ENCODE data around the gene IMPACT.

The IMPACT gene

GRCh38 chr18:24426398-24427294, at the start of gene IMPACT:
Gene IMPACT, plus strand, starts transcription at chr18:24426670. Its CDS starts 87 bp downstream, at chr18:24426757.
- peak; percentile 25 for DNase-seq

GRCh38 chr18:24378598-24378997, 47.9 kb upstream of the IMPACT start:
- no peak for DNase-seq

GRCh38 chr18:24380163-24380747, 46.2 kb upstream of the IMPACT start:
- no peak for DNase-seq

GRCh38 chr18:24381126-24381525, 45.3 kb upstream of the IMPACT start:
- DNase-seq: no peak

GRCh38 chr18:24386681-24387080, 39.8 kb upstream of the IMPACT start:
- DNase-seq: no peak

GRCh38 chr18:24388957-24389356, 37.5 kb upstream of the IMPACT start:
- DNase-seq: no peak

- no peak for DNase-seq
Measured at GRCh38 chr18:24395049-24395795, 31.2 kb upstream of the IMPACT start.

- DNase-seq: no peak
Measured at GRCh38 chr18:24396082-24396633, 30.3 kb upstream of the IMPACT start.

- DNase-seq: peak; percentile 64
Measured at GRCh38 chr18:24397131-24397693, 29.3 kb upstream of the IMPACT start.

GRCh38 chr18:24397694-24398368, 28.6 kb upstream of the IMPACT start, which contains the start of gene OSBPL1A:
Gene OSBPL1A, minus strand, starts transcription at chr18:24397824. Its CDS starts 20,291 bp downstream, at chr18:24377533.
- DNase-seq: peak; percentile 71

GRCh38 chr18:24398540-24398939, 27.9 kb upstream of the IMPACT start:
- no peak for DNase-seq

GRCh38 chr18:24400587-24400986, 25.9 kb upstream of the IMPACT start:
- DNase-seq: no peak

GRCh38 chr18:24402209-24402785, 24.2 kb upstream of the IMPACT start:
- DNase-seq: no peak

- DNase-seq: no peak
Measured at GRCh38 chr18:24403076-24403475, 23.4 kb upstream of the IMPACT start.

- no peak for DNase-seq
Measured at GRCh38 chr18:24404591-24404990, 21.9 kb upstream of the IMPACT start.

- no peak for DNase-seq
Measured at GRCh38 chr18:24408496-24408895, 18.0 kb upstream of the IMPACT start.

- no peak for DNase-seq
Measured at GRCh38 chr18:24413148-24413547, 13.3 kb upstream of the IMPACT start.

- no peak for DNase-seq
Measured at GRCh38 chr18:24414349-24415003, 12.0 kb upstream of the IMPACT start.

- no peak for DNase-seq
Measured at GRCh38 chr18:24417480-24417879, 9.0 kb upstream of the IMPACT start.

GRCh38 chr18:24420551-24420950, 5.9 kb upstream of the IMPACT start:
- DNase-seq: no peak

- DNase-seq: no peak
Measured at GRCh38 chr18:24421831-24422230, 4.6 kb upstream of the IMPACT start.
